SK-N-SH treated with all-trans-retinoic acid at 6 μM for 48 hours (cell line): ENCODE results near the gene SEPTIN8.

ENCODE experiments used
- ATAC-seq: fragments of 200-7000 bp; cut with Tn5 transposase; 3 replicates; pipeline ENCODE4 v1.9.1; 2020; ENCODE audit warnings: mild to moderate bottlenecking, moderate library complexity
- BACH2 ChIP-seq: fragments of 250-450 bp; sonication (Bioruptor Pico); IDR thresholded peaks from 2 replicates; pipeline ENCODE4 v1.9.0; 2021; ENCODE audit warnings: mild to moderate bottlenecking, borderline replicate concordance
- CSDC2 ChIP-seq: fragments of 250-450 bp; sonication (Bioruptor Pico); IDR thresholded peaks from 2 replicates; pipeline ENCODE4 v1.5.0; 2020; ENCODE audit warnings: mild to moderate bottlenecking, moderate library complexity
- ESRRG ChIP-seq: fragments of 250-450 bp; sonication (Bioruptor Pico); IDR thresholded peaks from 2 replicates; pipeline ENCODE4 v1.6.1; 2021; ENCODE audit warnings: mild to moderate bottlenecking
- ISL1 ChIP-seq: fragments of 250-450 bp; sonication (Bioruptor Pico); IDR thresholded peaks from 2 replicates; pipeline ENCODE4 v2.1.2; 2022; ENCODE audit warnings: mild to moderate bottlenecking, moderate library complexity
- OSR1 ChIP-seq: fragments of 250-450 bp; sonication (Bioruptor Pico); IDR thresholded peaks from 2 replicates; pipeline ENCODE4 v1.8.0; 2022; ENCODE audit warnings: moderate library complexity, mild to moderate bottlenecking, inconsistent platforms
- PATZ1 ChIP-seq: fragments of 250-450 bp; sonication (Bioruptor Pico); IDR thresholded peaks from 2 replicates; pipeline ENCODE4 v1.8.0; 2020; ENCODE audit warnings: mild to moderate bottlenecking, moderate library complexity, borderline replicate concordance
- PPARA ChIP-seq: fragments of 250-450 bp; sonication (Bioruptor Pico); IDR thresholded peaks from 2 replicates; pipeline ENCODE4 v1.5.0; 2020; ENCODE audit warnings: mild to moderate bottlenecking, borderline replicate concordance
- SNAI2 ChIP-seq: fragments of 250-450 bp; sonication (Bioruptor Pico); IDR thresholded peaks from 2 replicates; pipeline ENCODE4 v1.5.0; 2020; ENCODE audit warnings: mild to moderate bottlenecking, moderate library complexity
- TOX ChIP-seq: fragments of 250-450 bp; sonication (Bioruptor Pico); IDR thresholded peaks from 2 replicates; pipeline ENCODE4 v1.8.0; 2021; ENCODE audit warnings: mild to moderate bottlenecking, moderate library complexity, borderline replicate concordance
- ZC3H10 ChIP-seq: fragments of 250-450 bp; sonication (Bioruptor Pico); IDR thresholded peaks from 2 replicates; pipeline ENCODE4 v1.5.1; 2021; ENCODE audit warnings: mild to moderate bottlenecking, moderate library complexity
- ZFP3 ChIP-seq: fragments of 250-450 bp; sonication (Bioruptor Pico); IDR thresholded peaks from 2 replicates; pipeline ENCODE4 v1.5.0; 2020; ENCODE audit warnings: mild to moderate bottlenecking, moderate library complexity
- ZFP30 ChIP-seq: fragments of 450-650 bp; formaldehyde crosslinking; IDR thresholded peaks from 2 replicates; pipeline ENCODE4 v1.5.0; 2022; ENCODE audit warnings: mild to moderate bottlenecking, moderate library complexity
- ZNF565 ChIP-seq: fragments of 450-650 bp; formaldehyde crosslinking; conservative IDR thresholded peaks from 2 replicates; pipeline ENCODE4 v1.5.0; 2020; ENCODE audit warnings: low read depth, mild to moderate bottlenecking, moderate library complexity
- ZNF70 ChIP-seq: fragments of 450-650 bp; formaldehyde crosslinking; IDR thresholded peaks from 2 replicates; pipeline ENCODE4 v1.5.0; 2020; ENCODE audit warnings: mild to moderate bottlenecking, moderate library complexity
- ZNF8 ChIP-seq: fragments of 450-650 bp; formaldehyde crosslinking; IDR thresholded peaks from 2 replicates; pipeline ENCODE4 v1.5.0; 2020; ENCODE audit warnings: mild to moderate bottlenecking, moderate library complexity
- TF ChIP-seq, protein P1 (sequence below): fragments of 250-450 bp; sonication (Bioruptor Pico); IDR thresholded peaks from 2 replicates; pipeline ENCODE4 v1.5.0; 2020; ENCODE audit warnings: mild to moderate bottlenecking, moderate library complexity
- TF ChIP-seq, protein P2 (sequence below): fragments of 250-450 bp; sonication (Bioruptor Pico); IDR thresholded peaks from 2 replicates; pipeline ENCODE4 v1.5.1; 2020; ENCODE audit warnings: low read depth, mild to moderate bottlenecking, moderate library complexity
- TF ChIP-seq, protein P3 (sequence below): fragments of 250-450 bp; sonication (Bioruptor Pico); IDR thresholded peaks from 2 replicates; pipeline ENCODE4 v1.8.0; 2021; ENCODE audit warnings: low read depth, mild to moderate bottlenecking, moderate library complexity, borderline replicate concordance

SEPTIN8 gene

DNA sequence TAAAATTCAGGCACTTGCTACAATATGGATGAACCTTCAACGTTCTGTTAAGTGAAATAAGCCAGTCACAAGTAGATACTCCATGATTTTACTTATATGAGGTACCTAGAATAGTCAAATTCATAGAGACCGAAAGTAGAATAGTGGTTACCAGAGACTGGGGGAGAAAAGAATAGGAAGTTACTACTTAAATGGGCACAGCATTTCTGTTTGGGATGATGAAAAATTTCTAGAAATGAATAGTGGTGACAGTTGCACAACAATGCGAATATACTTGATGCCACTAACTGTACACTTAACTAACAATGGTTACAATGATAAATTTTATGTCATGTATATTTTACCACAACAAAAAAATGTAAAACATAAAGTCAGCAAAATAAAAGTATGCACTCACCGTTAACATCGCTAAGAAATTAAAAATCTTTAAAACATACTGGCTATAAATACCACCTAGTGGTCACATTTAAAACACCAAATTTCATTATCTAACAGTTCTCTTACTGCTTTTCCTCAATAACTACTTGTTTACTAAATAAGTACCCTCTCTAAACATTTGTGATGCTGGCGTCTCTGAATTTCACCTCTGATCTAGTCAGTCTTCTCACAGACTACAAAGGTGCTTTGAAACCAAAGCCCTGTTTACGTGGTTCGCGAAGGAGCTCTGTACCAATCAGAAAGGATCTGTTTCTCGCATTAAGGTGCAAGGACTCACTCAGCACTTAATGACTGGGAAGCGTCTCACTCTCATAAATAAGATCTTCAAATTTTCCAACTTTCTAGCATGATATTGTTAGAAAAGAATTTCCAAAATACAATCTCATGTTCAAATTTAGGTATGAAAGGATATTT lies 62.4 kb downstream of the SEPTIN8 start:
- peak; percentile 43; the same call in 1 of the 3 replicates for ATAC-seq
- TF ChIP-seq ZFP3 = no peak
- TF ChIP-seq ISL1 = no peak
- TF ChIP-seq BACH2 (CRISPR knock-in tag) = no peak
- TF ChIP-seq, protein P1, sequence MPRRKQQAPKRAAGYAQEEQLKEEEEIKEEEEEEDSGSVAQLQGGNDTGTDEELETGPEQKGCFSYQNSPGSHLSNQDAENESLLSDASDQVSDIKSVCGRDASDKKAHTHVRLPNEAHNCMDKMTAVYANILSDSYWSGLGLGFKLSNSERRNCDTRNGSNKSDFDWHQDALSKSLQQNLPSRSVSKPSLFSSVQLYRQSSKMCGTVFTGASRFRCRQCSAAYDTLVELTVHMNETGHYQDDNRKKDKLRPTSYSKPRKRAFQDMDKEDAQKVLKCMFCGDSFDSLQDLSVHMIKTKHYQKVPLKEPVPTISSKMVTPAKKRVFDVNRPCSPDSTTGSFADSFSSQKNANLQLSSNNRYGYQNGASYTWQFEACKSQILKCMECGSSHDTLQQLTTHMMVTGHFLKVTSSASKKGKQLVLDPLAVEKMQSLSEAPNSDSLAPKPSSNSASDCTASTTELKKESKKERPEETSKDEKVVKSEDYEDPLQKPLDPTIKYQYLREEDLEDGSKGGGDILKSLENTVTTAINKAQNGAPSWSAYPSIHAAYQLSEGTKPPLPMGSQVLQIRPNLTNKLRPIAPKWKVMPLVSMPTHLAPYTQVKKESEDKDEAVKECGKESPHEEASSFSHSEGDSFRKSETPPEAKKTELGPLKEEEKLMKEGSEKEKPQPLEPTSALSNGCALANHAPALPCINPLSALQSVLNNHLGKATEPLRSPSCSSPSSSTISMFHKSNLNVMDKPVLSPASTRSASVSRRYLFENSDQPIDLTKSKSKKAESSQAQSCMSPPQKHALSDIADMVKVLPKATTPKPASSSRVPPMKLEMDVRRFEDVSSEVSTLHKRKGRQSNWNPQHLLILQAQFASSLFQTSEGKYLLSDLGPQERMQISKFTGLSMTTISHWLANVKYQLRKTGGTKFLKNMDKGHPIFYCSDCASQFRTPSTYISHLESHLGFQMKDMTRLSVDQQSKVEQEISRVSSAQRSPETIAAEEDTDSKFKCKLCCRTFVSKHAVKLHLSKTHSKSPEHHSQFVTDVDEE (CRISPR knock-in tag) = no peak
- no peak for TF ChIP-seq ZNF70 (CRISPR knock-in tag)
- no peak for TF ChIP-seq ZNF8 (CRISPR knock-in tag)
- TF ChIP-seq, protein P2, sequence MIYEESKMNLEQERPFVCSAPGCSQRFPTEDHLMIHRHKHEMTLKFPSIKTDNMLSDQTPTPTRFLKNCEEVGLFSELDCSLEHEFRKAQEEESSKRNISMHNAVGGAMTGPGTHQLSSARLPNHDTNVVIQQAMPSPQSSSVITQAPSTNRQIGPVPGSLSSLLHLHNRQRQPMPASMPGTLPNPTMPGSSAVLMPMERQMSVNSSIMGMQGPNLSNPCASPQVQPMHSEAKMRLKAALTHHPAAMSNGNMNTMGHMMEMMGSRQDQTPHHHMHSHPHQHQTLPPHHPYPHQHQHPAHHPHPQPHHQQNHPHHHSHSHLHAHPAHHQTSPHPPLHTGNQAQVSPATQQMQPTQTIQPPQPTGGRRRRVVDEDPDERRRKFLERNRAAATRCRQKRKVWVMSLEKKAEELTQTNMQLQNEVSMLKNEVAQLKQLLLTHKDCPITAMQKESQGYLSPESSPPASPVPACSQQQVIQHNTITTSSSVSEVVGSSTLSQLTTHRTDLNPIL = no peak
- TF ChIP-seq ZNF565 (CRISPR knock-in tag) = no peak
- TF ChIP-seq ESRRG (CRISPR knock-in tag) = no peak
- no peak for TF ChIP-seq CSDC2
- TF ChIP-seq SNAI2 (CRISPR knock-in tag) = no peak
- TF ChIP-seq PPARA (CRISPR knock-in tag) = no peak
- TF ChIP-seq ZFP30 (CRISPR knock-in tag) = no peak
- TF ChIP-seq, protein P3, sequence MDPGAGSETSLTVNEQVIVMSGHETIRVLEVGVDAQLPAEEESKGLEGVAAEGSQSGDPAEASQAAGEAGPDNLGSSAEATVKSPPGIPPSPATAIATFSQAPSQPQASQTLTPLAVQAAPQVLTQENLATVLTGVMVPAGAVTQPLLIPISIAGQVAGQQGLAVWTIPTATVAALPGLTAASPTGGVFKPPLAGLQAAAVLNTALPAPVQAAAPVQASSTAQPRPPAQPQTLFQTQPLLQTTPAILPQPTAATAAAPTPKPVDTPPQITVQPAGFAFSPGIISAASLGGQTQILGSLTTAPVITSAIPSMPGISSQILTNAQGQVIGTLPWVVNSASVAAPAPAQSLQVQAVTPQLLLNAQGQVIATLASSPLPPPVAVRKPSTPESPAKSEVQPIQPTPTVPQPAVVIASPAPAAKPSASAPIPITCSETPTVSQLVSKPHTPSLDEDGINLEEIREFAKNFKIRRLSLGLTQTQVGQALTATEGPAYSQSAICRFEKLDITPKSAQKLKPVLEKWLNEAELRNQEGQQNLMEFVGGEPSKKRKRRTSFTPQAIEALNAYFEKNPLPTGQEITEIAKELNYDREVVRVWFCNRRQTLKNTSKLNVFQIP = no peak
- no peak for TF ChIP-seq ZC3H10

DNA sequence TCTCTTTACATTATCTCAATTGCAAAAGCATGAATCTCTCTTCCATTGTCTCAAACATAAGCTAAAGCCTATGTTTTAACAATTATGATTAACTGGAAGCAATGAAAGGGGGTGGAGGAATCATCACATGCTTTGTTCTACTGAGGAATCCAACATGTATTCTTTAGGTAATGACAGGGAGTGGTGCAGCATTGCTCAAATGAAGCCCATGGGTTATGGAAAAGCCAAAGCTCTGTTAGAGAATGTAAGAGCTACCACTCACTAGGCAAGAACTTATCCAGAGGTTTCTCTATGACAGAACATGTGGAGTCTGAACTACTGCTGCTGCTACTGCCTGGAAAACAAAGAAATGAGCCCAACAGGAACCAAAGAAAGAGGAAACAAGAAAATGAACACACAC lies 68.4 kb downstream of the SEPTIN8 start:
- TF ChIP-seq PATZ1 (CRISPR knock-in tag) (no peak), OSR1 (CRISPR knock-in tag) (no peak), TOX (CRISPR knock-in tag) (no peak), ZFP3 (no peak), ZNF70 (CRISPR knock-in tag) (no peak)
- TF ChIP-seq, protein P2 = no peak
- ATAC-seq = no peak

- ATAC-seq = peak; percentile 74
- no peak for TF ChIP-seq ZFP3
- no peak for TF ChIP-seq PATZ1 (CRISPR knock-in tag)
Measured at GRCh38 chr5:132704875-132705274, 72.2 kb downstream of the SEPTIN8 start.
